Stomach (tissue), 9 donors: ENCODE data around the gene IL17REL. TPM values are rescaled to one million over a fixed set of nuclear protein-coding genes. Genes with fewer than 3 reads are reported as not detected.

Source experiments
- DNase-seq, 2 donors: peaks; one replicate each; pipeline versions ENCODE4 v3.0.0 to v3.0.0-alpha.2; 2013 to 2019
- H3K27ac ChIP-seq, 5 donors: fragments of 200-600 bp in 4 of 5; sonication (generic) in 4 of 5; one replicate each; pipeline ENCODE4 v1.5.1; 2013 to 2019; ENCODE audit warnings: mild to moderate bottlenecking in 1 of 5, moderate library complexity in 1 of 5
- H3K27me3 ChIP-seq, 3 donors: fragments of 200-600 bp; sonication (generic); one replicate each; pipeline ENCODE4 v1.5.1; 2017 to 2019; ENCODE audit warnings: mixed run types in 1 of 3
- H3K36me3 ChIP-seq, 4 donors: fragments of 200-600 bp; sonication (generic); 1 replicate in 3 of 4; 2 replicates in 1 of 4; pipeline ENCODE4 v1.5.1; 2016 to 2019
- H3K4me1 ChIP-seq, 4 donors: fragments of 200-600 bp; sonication (generic); one replicate each; pipeline ENCODE4 v1.5.1; 2016 to 2019
- H3K4me3 ChIP-seq, 4 donors: fragments of 200-600 bp; sonication (generic) in 3 of 4; one replicate each; pipeline ENCODE4 v1.5.1; 2016 to 2019; ENCODE audit warnings: mild to moderate bottlenecking in 1 of 4
- H3K9me3 ChIP-seq, 4 donors: fragments of 200-600 bp; sonication (generic); one replicate each; pipeline ENCODE4 v1.5.1; 2016 to 2019
- CTCF ChIP-seq, 7 experiments: fragments of 450-650 bp in 4 of 7; fragments of 200-600 bp in 3 of 7; sonication (generic) in 3 of 7; IDR thresholded peaks; one replicate each; pipeline ENCODE4 v1.5.1; 2016 to 2019; ENCODE audit warnings: antibody characterized with exemption in 7 of 7, control low read depth in 2 of 7, mild to moderate bottlenecking in 1 of 7
- EP300 ChIP-seq: sonication (generic); formaldehyde crosslinking; IDR thresholded peaks from one replicate; pipeline ENCODE4 v1.6.1; 2017; ENCODE audit warnings: antibody characterized with exemption
- POLR2A ChIP-seq, 4 donors: fragments of 450-650 bp; IDR thresholded peaks; one replicate each; pipeline ENCODE4 v1.6.1; 2016; ENCODE audit warnings: antibody characterized with exemption in 4 of 4, control low read depth in 2 of 4, mild to moderate bottlenecking in 1 of 4, moderate library complexity in 1 of 4
- POLR2AphosphoS5 ChIP-seq, 3 donors: sonication (generic); formaldehyde crosslinking; IDR thresholded peaks; one replicate each; pipeline ENCODE4 v1.6.1; 2016; ENCODE audit warnings: antibody characterized with exemption in 3 of 3
- WGBS, 5 donors: extraction: QIAGEN DNeasy Blood & Tissue Kit in 3 of 5; methylation state at CpG; one replicate each; pipeline versions ENCODE4 v1.1.5 to v1.1.7; 2013 to 2018; 5-methylcytosine and 5-hydroxymethylcytosine counted together
- intact Hi-C: fragments of 100-400 bp; cut with DNase I; formaldehyde crosslinking; loops from one replicate; pipeline ENCODE4 v1.15.1; 2023; ENCODE audit warnings: low total_unique reads
- polyA plus RNA-seq, 3 donors: library from polyadenylated mRNA; stranded (reverse); fragments of 200-250 nt; gene quantifications; one replicate each; pipeline ENCODE4 v1.2.3, GENCODE V29; 2013
- total RNA-seq, 5 donors: library from RNA; depleted of rRNA; stranded (reverse); fragments of >200 nt; gene quantifications; one replicate each; pipeline versions ENCODE4 v1.1.0 to v1.2.3, GENCODE V29; 2014 to 2016
- donor health status: healthy with polysubstance abuse.
- donor health status: Bipolar disorder and iron deficiency.
- donor health status: healthy.

The IL17REL gene
- total and polyA plus RNA-seq, 8 donors = 0.03 to 1.2 (median 0.89) TPM; not detected in 4

DNA sequence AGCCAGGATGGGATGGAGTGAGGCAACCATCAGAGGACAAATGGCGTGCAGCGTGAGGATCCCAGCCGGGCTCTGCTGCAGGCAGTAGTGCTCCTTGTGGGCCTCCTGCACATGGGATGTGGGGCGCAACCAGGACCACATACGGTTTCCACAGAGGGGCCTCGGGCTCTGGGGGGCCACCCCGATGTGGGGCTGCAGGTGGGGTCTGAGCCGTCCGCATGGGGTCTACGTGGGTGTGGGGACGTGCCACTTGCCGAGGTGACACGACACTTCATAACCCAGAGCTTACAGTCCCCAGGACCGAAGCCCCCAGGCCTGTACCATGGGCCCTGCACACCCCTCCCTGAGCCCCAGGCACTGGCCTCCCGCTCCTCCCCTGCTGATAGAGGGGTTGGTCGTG lies 34.8 kb upstream of the IL17REL start:
- no peak for DNase-seq
- no peak for TF ChIP-seq CTCF (IDR thresholded peaks at IDR 0.05)
- no peak for TF ChIP-seq POLR2A (IDR thresholded peaks at IDR 0.05)
- no peak for TF ChIP-seq POLR2AphosphoS5 (IDR thresholded peaks at IDR 0.05)
- no peak for TF ChIP-seq EP300
- peaks cover 0 to 60% (median 14%) of the 10 kb centered on the region in 3 donors for H3K27me3 ChIP-seq
- intact Hi-C loops = no loop called here
- H3K9me3 ChIP-seq = peaks cover 0 to 6% (median 0%) of the 10 kb centered on the region in 4 donors
- H3K36me3 ChIP-seq = no peaks in the 10 kb centered on the region
- no peaks in the 10 kb centered on the region for H3K4me1 ChIP-seq
- H3K4me3 ChIP-seq = no peak overlapping the region
- H3K27ac ChIP-seq = no peak overlapping the region
- WGBS, 5 donors = 81 to 93% (median 88%) methylated on average over 12 to 16 of the region's 16 CpGs

GRCh38 chr22:50046481-50047245 lies 34.1 kb upstream of the IL17REL start:
- no peak overlapping the region for H3K4me3 ChIP-seq
- H3K27me3 ChIP-seq = peaks cover 0 to 58% (median 14%) of the 10 kb centered on the region in 3 donors
- intact Hi-C loops = no loop called here
- H3K36me3 ChIP-seq = no peaks in the 10 kb centered on the region
- no peaks in the 10 kb centered on the region for H3K4me1 ChIP-seq
- TF ChIP-seq POLR2A (IDR thresholded peaks at IDR 0.05) (no peak), POLR2AphosphoS5 (IDR thresholded peaks at IDR 0.05) (no peak), CTCF (IDR thresholded peaks at IDR 0.05) (no peak)
- no peak for DNase-seq
- WGBS, 5 donors = 74 to 84% (median 77%) methylated on average over 10 to 27 of the region's 27 CpGs
- H3K9me3 ChIP-seq = no peaks in the 10 kb centered on the region
- no peak overlapping the region for H3K27ac ChIP-seq

GRCh38 chr22:50046019-50046415 lies 33.5 kb upstream of the IL17REL start:
- TF ChIP-seq POLR2AphosphoS5 (IDR thresholded peaks at IDR 0.05) = no peak
- TF ChIP-seq POLR2A (IDR thresholded peaks at IDR 0.05) = no peak
- no peak for TF ChIP-seq EP300
- no peak overlapping the region for H3K4me3 ChIP-seq
- intact Hi-C loops = no loop called here
- no peak overlapping the region for H3K27ac ChIP-seq
- peaks cover 0 to 65% (median 14%) of the 10 kb centered on the region in 3 donors for H3K27me3 ChIP-seq
- no peaks in the 10 kb centered on the region for H3K4me1 ChIP-seq
- 69 to 86% (median 75%) methylated on average over 13 to 19 of the region's 19 CpGs for WGBS, 5 donors
- no peak for DNase-seq
- no peaks in the 10 kb centered on the region for H3K9me3 ChIP-seq
- H3K36me3 ChIP-seq = no peaks in the 10 kb centered on the region

DNA sequence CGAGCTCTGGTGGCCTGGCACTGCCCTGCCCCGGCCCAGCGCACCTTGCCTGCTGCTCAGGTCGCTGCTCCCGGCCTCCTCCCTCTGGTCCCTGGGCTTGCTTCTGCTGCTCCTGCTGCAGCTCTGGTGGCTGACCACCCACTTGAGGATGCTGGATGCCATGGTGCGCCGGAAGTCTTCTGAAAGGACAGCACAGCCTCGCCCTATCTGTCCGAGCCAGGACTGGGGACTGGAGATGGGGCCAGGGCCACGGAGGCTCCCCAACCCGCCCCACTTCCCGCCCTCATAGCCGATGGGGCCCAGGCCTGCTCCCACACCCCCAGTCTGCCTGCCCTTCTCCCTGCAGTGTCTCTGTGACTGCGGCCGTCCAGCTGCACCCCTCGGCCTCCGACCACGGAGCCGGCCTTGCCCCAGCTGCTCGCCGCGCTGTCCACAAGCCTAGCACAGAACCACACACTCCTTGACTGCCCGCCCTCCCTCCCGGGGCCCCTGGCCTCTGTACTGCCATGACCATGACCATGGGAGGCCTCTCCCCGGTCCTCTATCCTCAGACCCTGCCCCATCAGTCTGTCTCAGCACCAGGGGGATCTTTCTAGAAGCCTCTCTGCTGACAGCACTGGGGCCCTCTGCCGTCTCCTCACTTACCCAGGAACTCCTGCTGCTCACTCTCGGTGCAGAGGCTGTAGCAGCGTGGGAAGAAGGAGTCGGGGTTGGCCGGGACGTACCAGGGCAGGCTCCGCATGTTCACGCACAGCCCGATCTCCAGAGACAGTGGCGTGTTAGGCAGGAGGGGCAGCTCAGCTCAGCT lies 32.9 kb upstream of the IL17REL start:
- H3K9me3 ChIP-seq = no peaks in the 10 kb centered on the region
- H3K27ac ChIP-seq = no peak overlapping the region
- no peaks in the 10 kb centered on the region for H3K36me3 ChIP-seq
- no peaks in the 10 kb centered on the region for H3K4me1 ChIP-seq
- no peak for DNase-seq
- WGBS, 5 donors = 67 to 77% (median 73%) methylated on average over 32 to 35 of the region's 35 CpGs
- H3K4me3 ChIP-seq = no peak overlapping the region
- peaks cover 0 to 69% (median 14%) of the 10 kb centered on the region in 3 donors for H3K27me3 ChIP-seq
- intact Hi-C loops = no loop called here
- TF ChIP-seq EP300 = no peak
- no peak for TF ChIP-seq CTCF (IDR thresholded peaks at IDR 0.05)
- TF ChIP-seq POLR2A (IDR thresholded peaks at IDR 0.05) = no peak
- TF ChIP-seq POLR2AphosphoS5 (IDR thresholded peaks at IDR 0.05) = no peak
